PC-3 (cell line): Measurements from ENCODE around the gene CPS1.

Experiments used
- CTCF ChIP-seq: fragments of 300-600 bp; sonication (generic); conservative IDR thresholded peaks from 2 replicates; pipeline ENCODE4 v1.5.1; 2017; ENCODE audit warnings: antibody characterized with exemption, low read depth, mild to moderate bottlenecking, low read length
- EZH2 ChIP-seq: fragments of 300-600 bp; sonication (generic); IDR thresholded peaks from one replicate; pipeline ENCODE4 v1.6.1; 2017; ENCODE audit warnings: antibody characterized with exemption, mild to moderate bottlenecking, low read length; ENCODE audit not compliant: unreplicated experiment
- EZH2phosphoT487 ChIP-seq: fragments of 300-600 bp; sonication (generic); IDR thresholded peaks from 2 replicates; pipeline ENCODE4 v1.6.1; 2018; ENCODE audit warnings: mild to moderate bottlenecking, antibody characterized with exemption, low read length, borderline replicate concordance

GRCh38 chr2:210544007-210544590, 12.3 kb upstream of the CPS1 start:
- TF ChIP-seq CTCF (no peak), EZH2 (no peak), EZH2phosphoT487 (no peak)
